Activated CD8-positive, alpha-beta T cell treated with anti-CD3 and anti-CD28 coated beads, Interleukin-2, amount 10 ng/mL, durations not matched to agents 7 days and 5 days (primary cell): ENCODE data around the gene SLC25A21. TPM values are rescaled to one million over a fixed set of nuclear protein-coding genes. Genes with fewer than 3 reads are reported as not detected.
"Not testable (repeated sequence)": the region's sequence is repeated elsewhere in the genome, so short reads cannot be mapped to it uniquely, and the experiment has no call there.

Experiments used
- ATAC-seq: fragments of 150-1000 bp; cut with Tn5 transposase; one replicate; pipeline ENCODE4 v1.10.0; 2021; ENCODE audit warnings: moderate library complexity
- CTCF ChIA-PET: fragments of 350-600 bp; sonication (Branson Sonifier 250); formaldehyde crosslinking; loops from one replicate; lab custom pipeline; 2021; ENCODE audit warnings: antibody characterized with exemption; lab: Charles Lee
- POLR2A ChIA-PET: fragments of 350-600 bp; sonication (Branson Sonifier 250); formaldehyde crosslinking; loops from one replicate; lab custom pipeline; 2021; ENCODE audit warnings: antibody characterized with exemption; lab: Charles Lee
- DNase-seq: peaks from one replicate; pipeline ENCODE4 v3.0.0-alpha.2; 2020
- H3K27ac Mint-ChIP-seq: one replicate; pipeline ENCODE4 v1.8.0; 2021; ENCODE audit warnings: mild to moderate bottlenecking, mixed read lengths
- H3K27me3 Mint-ChIP-seq: one replicate; pipeline ENCODE4 v1.8.0; 2021; ENCODE audit warnings: low read depth, mixed read lengths
- H3K36me3 Mint-ChIP-seq: one replicate; pipeline ENCODE4 v1.8.0; 2021; ENCODE audit warnings: low read depth, mixed read lengths
- H3K4me1 Mint-ChIP-seq: one replicate; pipeline ENCODE4 v1.8.0; 2021; ENCODE audit warnings: low read depth, mixed read lengths
- H3K4me3 Mint-ChIP-seq: one replicate; pipeline ENCODE4 v1.8.0; 2021; ENCODE audit warnings: mild to moderate bottlenecking, mixed read lengths
- H3K9me3 Mint-ChIP-seq: one replicate; pipeline ENCODE4 v1.8.0; 2022; ENCODE audit warnings: mixed read lengths; ENCODE audit not compliant: insufficient read depth
- total RNA-seq, 2 experiments: library from RNA; stranded (reverse); gene quantifications; one replicate each; pipeline ENCODE4 v1.2.3, GENCODE V29; 2021

SLC25A21 gene
- total RNA-seq, 2 experiments from 2014 or later: not detected

GRCh38 chr14:36716614-36717184 lies 455.7 kb downstream of the SLC25A21 start:
- POLR2A ChIA-PET: no interaction called here
- Mint-ChIP-seq H3K27ac (no peak overlapping the region), H3K4me3 (no peak overlapping the region), H3K4me1 (no peaks in the 10 kb centered on the region), H3K9me3 (no peaks in the 10 kb centered on the region), H3K27me3 (no peaks in the 10 kb centered on the region), H3K36me3 (no peaks in the 10 kb centered on the region)
- CTCF ChIA-PET: no interaction called here
- ATAC-seq (no peak), DNase-seq (no peak)

- Mint-ChIP-seq H3K4me3 (no peak overlapping the region), H3K27me3 (no peaks in the 10 kb centered on the region), H3K4me1 (no peaks in the 10 kb centered on the region), H3K36me3 (no peaks in the 10 kb centered on the region), H3K27ac (no peak overlapping the region), H3K9me3 (no peaks in the 10 kb centered on the region)
- ATAC-seq (no peak), DNase-seq (no peak)
- ChIA-PET POLR2A (no interaction called here), CTCF (no interaction called here)
Measured at GRCh38 chr14:36713960-36714703, 458.3 kb downstream of the SLC25A21 start.

GRCh38 chr14:36707570-36707969 lies 464.8 kb downstream of the SLC25A21 start:
- no peaks in the 10 kb centered on the region for H3K4me1 Mint-ChIP-seq
- CTCF ChIA-PET: no interaction called here
- H3K36me3 Mint-ChIP-seq: no peaks in the 10 kb centered on the region
- ATAC-seq: no peak
- no peak for DNase-seq
- no peak overlapping the region for H3K4me3 Mint-ChIP-seq
- POLR2A ChIA-PET: no interaction called here
- H3K27ac Mint-ChIP-seq: no peak overlapping the region
- H3K27me3 Mint-ChIP-seq: no peaks in the 10 kb centered on the region
- no peaks in the 10 kb centered on the region for H3K9me3 Mint-ChIP-seq

GRCh38 chr14:36702474-36702873 lies 469.9 kb downstream of the SLC25A21 start:
- POLR2A ChIA-PET: no interaction called here
- Mint-ChIP-seq H3K27me3 (no peaks in the 10 kb centered on the region), H3K36me3 (no peaks in the 10 kb centered on the region), H3K9me3 (no peaks in the 10 kb centered on the region), H3K27ac (no peak overlapping the region), H3K4me1 (no peaks in the 10 kb centered on the region), H3K4me3 (no peak overlapping the region)
- no peak for DNase-seq
- no peak for ATAC-seq
- CTCF ChIA-PET: interaction anchor here (1.0 kb wide), 1 partner anchor 49 kb away, joined by 3 read pairs; no protein-coding TSS in a partner anchor

GRCh38 chr14:36701132-36701531 lies 471.3 kb downstream of the SLC25A21 start:
- Mint-ChIP-seq H3K4me3 (no peak overlapping the region), H3K9me3 (no peaks in the 10 kb centered on the region), H3K27ac (no peak overlapping the region), H3K27me3 (no peaks in the 10 kb centered on the region), H3K36me3 (no peaks in the 10 kb centered on the region), H3K4me1 (no peaks in the 10 kb centered on the region)
- POLR2A ChIA-PET: no interaction called here
- DNase-seq (no peak), ATAC-seq (no peak)
- CTCF ChIA-PET: interaction anchor here (1.0 kb wide), 1 partner anchor 47 kb away, joined by 3 read pairs; no protein-coding TSS in a partner anchor

- Mint-ChIP-seq H3K36me3 (no peaks in the 10 kb centered on the region), H3K27ac (no peak overlapping the region), H3K27me3 (no peaks in the 10 kb centered on the region), H3K9me3 (no peaks in the 10 kb centered on the region), H3K4me3 (no peak overlapping the region), H3K4me1 (no peaks in the 10 kb centered on the region)
- POLR2A ChIA-PET: no interaction called here
- DNase-seq: no peak
- ATAC-seq: no peak
- CTCF ChIA-PET: no interaction called here
Measured at GRCh38 chr14:36700651-36701050, 471.8 kb downstream of the SLC25A21 start.

GRCh38 chr14:36699420-36699819 lies 473.0 kb downstream of the SLC25A21 start:
- H3K27ac Mint-ChIP-seq, H3K9me3 Mint-ChIP-seq, H3K36me3 Mint-ChIP-seq, DNase-seq, CTCF ChIA-PET, H3K4me3 Mint-ChIP-seq, POLR2A ChIA-PET, H3K27me3 Mint-ChIP-seq, H3K4me1 Mint-ChIP-seq, ATAC-seq: not testable (repeated sequence)

GRCh38 chr14:36690311-36691040 lies 481.9 kb downstream of the SLC25A21 start:
- Mint-ChIP-seq H3K27me3 (no peaks in the 10 kb centered on the region), H3K4me1 (no peaks in the 10 kb centered on the region), H3K4me3 (no peak overlapping the region), H3K36me3 (no peaks in the 10 kb centered on the region), H3K27ac (no peak overlapping the region), H3K9me3 (no peaks in the 10 kb centered on the region)
- POLR2A ChIA-PET: no interaction called here
- DNase-seq (no peak), ATAC-seq (no peak)
- CTCF ChIA-PET: no interaction called here

- no peaks in the 10 kb centered on the region for H3K36me3 Mint-ChIP-seq
- no peaks in the 10 kb centered on the region for H3K9me3 Mint-ChIP-seq
- no peaks in the 10 kb centered on the region for H3K27me3 Mint-ChIP-seq
- DNase-seq (no peak), ATAC-seq (no peak)
- H3K4me3 Mint-ChIP-seq: no peak overlapping the region
- ChIA-PET POLR2A (no interaction called here), CTCF (no interaction called here)
- H3K4me1 Mint-ChIP-seq: no peaks in the 10 kb centered on the region
- no peak overlapping the region for H3K27ac Mint-ChIP-seq
Measured at GRCh38 chr14:36684946-36685345, 487.5 kb downstream of the SLC25A21 start.

- ATAC-seq (no peak), DNase-seq (no peak)
- ChIA-PET POLR2A (no interaction called here), CTCF (no interaction called here)
- peaks cover 4% of the 10 kb centered on the region for H3K27me3 Mint-ChIP-seq
- no peaks in the 10 kb centered on the region for H3K36me3 Mint-ChIP-seq
- no peaks in the 10 kb centered on the region for H3K9me3 Mint-ChIP-seq
- no peaks in the 10 kb centered on the region for H3K4me1 Mint-ChIP-seq
- H3K4me3 Mint-ChIP-seq: no peak overlapping the region
- no peak overlapping the region for H3K27ac Mint-ChIP-seq
Measured at GRCh38 chr14:36683083-36683724, 489.2 kb downstream of the SLC25A21 start.

GRCh38 chr14:36682338-36682737 lies 490.1 kb downstream of the SLC25A21 start:
- Mint-ChIP-seq H3K36me3 (no peaks in the 10 kb centered on the region), H3K27ac (no peak overlapping the region), H3K4me3 (no peak overlapping the region), H3K4me1 (no peaks in the 10 kb centered on the region), H3K9me3 (no peaks in the 10 kb centered on the region), H3K27me3 (peaks cover 5% of the 10 kb centered on the region)
- CTCF ChIA-PET: no interaction called here
- DNase-seq: no peak
- no peak for ATAC-seq
- POLR2A ChIA-PET: no interaction called here

- POLR2A ChIA-PET: no interaction called here
- no peaks in the 10 kb centered on the region for H3K36me3 Mint-ChIP-seq
- ATAC-seq: no peak
- no peaks in the 10 kb centered on the region for H3K4me1 Mint-ChIP-seq
- CTCF ChIA-PET: no interaction called here
- H3K27ac Mint-ChIP-seq: no peak overlapping the region
- H3K9me3 Mint-ChIP-seq: no peaks in the 10 kb centered on the region
- H3K4me3 Mint-ChIP-seq: no peak overlapping the region
- H3K27me3 Mint-ChIP-seq: peaks cover 14% of the 10 kb centered on the region
- DNase-seq: no peak
Measured at GRCh38 chr14:36676236-36676635, 496.2 kb downstream of the SLC25A21 start.
